Stimulated activated CD4-positive, alpha-beta T cell treated with anti-CD3 and anti-CD28 coated beads, Interleukin-15, amount 100 ng/mL, for 1 hour (primary cell): Measurements from ENCODE around the gene BCAS3.

Experiments used
- DNase-seq, 2 donors: peaks; one replicate each; pipeline ENCODE4 v3.0.0-alpha.2; 2020; ENCODE audit warnings: low read depth in 1 of 2, low spot score in 1 of 2

The BCAS3 gene

DNA sequence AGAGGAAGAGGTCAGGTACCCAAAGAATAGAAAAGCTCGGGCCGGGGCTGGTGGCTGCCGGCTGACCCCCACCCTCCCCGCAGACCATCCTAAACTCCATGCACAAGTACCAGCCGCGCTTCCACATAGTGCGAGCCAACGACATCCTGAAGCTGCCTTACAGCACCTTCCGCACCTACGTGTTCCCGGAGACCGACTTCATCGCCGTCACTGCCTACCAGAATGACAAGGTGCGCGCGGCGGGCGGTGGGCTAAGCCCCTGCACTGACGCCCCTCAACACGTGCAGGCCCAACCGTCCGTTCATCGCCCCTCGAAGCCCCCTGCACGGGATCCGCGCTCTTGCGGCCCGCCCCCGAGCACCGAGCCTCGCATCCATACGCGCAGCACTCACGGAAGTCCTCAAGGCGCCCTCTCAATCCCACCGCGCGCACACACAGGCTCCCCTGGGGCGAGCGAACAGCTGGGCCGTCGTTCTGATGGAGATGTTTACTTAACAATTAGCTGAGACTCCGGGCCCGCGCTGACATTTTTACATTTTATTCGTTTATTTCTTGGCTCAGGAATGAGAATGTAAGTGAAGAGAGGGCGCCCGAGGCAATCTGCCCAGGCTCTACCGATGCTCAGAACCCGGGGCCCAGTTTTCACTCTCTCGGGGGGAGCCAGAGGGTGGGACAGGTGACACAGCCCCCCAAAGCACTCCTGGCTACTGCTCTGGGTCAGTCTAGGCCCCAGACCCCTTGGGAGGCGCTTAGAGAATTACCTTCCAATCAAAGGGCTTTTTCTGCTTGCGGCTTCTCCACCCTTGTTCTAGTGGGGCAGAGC, 725.5 kb downstream of the BCAS3 start:
- no peak for DNase-seq

DNA sequence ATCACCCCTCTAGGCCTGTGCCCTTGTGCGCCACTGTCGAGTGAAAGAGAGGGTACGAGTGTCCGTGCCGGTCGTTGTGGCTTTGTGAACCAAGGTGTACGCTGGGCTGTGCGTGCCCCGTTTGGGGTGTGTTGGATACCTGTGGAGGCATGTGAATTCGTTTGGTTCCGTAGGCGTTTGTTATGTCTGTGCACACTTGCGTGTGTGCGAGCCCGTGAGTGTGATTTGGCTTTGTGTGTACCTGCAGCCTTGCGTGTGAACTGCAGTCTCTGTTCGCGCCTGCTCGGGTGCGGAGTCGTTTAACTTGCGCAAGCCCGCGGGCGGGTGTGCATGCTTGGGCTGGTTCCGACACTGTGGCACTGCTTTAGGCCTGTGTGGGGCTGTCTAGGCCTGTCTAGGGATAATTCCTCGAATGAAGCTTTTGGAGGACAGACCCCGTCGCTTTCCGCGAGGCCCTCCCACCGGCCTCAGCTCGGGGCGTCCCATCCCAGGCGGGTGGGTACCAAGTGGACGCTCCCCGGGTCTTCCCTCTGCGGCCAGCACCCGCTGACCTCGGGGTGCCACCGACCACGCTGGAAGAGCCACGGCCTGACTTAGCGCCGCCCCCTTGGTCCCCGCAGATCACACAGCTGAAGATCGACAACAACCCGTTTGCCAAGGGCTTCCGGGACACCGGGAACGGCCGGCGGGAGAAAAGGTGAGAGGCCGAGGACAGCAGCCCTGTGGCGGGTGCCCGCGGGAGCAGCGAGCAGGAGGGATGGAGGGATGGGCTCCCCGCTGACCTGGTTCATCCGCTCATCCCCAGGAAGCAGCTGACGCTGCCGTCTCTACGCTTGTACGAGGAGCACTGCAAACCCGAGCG, 726.4 kb downstream of the BCAS3 start:
- no peak for DNase-seq

DNA sequence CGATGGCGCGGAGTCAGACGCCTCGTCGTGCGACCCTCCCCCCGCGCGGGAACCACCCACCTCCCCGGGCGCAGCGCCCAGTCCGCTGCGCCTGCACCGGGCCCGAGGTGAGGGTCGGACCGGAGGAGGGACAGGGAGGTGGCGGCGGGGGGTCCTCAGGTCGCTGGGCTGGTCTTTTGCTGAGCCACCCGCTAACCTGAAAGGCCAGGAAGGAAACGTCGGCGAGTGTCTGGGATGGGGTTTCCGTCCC, 726.9 kb downstream of the BCAS3 start:
- no peak for DNase-seq

DNA sequence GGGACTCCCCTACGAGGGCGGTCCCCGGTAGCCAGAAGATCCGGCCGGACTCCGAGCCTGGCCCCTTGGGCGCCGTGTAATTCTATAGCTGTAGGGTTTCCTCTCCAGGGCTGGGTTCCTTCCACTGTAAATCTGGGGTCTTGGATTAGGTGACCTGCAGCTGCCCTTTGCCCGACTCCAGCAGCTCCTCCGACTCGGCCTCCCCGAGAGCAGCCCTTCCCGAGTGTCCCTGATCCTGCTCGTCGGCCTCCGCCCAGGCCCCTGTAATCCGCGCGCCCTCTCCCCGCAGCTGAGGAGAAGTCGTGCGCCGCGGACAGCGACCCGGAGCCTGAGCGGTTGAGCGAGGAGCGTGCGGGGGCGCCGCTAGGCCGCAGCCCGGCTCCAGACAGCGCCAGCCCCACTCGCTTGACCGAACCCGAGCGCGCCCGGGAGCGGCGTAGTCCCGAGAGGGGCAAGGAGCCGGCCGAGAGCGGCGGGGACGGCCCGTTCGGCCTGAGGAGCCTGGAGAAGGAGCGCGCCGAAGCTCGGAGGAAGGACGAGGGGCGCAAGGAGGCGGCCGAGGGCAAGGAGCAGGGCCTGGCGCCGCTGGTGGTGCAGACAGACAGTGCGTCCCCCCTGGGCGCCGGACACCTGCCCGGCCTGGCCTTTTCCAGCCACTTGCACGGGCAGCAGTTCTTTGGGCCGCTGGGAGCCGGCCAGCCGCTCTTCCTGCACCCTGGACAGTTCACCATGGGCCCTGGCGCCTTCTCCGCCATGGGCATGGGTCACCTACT, 727.4 kb downstream of the BCAS3 start:
- no peak for DNase-seq

DNA sequence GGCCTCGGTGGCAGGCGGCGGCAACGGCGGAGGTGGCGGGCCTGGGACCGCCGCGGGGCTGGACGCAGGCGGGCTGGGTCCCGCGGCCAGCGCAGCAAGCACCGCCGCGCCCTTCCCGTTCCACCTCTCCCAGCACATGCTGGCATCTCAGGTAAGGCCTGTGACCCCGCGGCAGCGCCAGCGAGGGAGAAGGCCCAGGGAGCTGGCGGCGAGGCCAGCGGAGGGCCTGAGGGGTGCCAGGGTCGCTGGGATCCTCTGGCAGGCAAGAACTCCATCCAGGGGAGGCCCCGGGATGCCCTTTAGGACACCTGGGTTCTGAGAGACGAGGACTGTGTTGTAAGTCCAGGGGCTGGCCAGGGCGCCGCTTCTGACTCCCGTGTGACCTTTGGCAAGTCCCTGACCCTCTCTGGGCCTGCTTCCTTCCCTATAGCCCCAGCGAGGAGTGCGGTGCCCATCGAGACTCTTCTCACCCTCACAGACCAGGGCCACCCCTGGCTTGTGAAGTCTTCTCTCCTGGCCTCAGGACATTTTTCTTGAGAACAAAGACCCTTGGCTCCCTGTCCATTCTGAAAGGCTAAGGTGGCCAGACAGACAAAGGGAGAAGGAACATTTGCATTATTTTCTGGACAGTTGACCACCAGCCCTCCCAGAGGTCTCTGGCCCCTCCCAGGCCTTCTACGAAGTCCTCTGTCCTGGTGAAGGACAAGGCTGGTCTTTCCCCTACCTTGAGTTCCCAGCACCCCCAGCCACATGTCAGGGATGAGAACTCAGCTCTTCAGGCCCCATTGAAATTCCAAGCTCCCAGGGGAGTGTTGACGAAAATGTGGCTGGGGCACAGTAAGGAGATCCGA, 728.3 kb downstream of the BCAS3 start:
- no peak for DNase-seq

DNA sequence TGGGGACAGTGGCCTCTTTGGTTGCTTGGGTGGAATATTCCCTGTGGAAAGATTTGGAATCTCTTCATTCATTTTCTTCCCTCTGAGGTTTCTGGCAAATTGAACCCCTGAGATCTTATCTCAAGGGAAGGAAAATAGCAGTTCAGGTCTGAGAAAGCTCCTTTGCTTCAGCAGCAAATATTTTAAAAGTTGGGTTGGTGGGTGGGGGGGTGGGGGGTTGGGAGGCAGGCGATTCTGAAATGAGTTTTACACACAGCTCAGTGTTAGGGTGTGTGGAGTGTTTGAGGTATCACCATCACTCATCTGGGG, 728.8 kb downstream of the BCAS3 start:
- no peak for DNase-seq

DNA sequence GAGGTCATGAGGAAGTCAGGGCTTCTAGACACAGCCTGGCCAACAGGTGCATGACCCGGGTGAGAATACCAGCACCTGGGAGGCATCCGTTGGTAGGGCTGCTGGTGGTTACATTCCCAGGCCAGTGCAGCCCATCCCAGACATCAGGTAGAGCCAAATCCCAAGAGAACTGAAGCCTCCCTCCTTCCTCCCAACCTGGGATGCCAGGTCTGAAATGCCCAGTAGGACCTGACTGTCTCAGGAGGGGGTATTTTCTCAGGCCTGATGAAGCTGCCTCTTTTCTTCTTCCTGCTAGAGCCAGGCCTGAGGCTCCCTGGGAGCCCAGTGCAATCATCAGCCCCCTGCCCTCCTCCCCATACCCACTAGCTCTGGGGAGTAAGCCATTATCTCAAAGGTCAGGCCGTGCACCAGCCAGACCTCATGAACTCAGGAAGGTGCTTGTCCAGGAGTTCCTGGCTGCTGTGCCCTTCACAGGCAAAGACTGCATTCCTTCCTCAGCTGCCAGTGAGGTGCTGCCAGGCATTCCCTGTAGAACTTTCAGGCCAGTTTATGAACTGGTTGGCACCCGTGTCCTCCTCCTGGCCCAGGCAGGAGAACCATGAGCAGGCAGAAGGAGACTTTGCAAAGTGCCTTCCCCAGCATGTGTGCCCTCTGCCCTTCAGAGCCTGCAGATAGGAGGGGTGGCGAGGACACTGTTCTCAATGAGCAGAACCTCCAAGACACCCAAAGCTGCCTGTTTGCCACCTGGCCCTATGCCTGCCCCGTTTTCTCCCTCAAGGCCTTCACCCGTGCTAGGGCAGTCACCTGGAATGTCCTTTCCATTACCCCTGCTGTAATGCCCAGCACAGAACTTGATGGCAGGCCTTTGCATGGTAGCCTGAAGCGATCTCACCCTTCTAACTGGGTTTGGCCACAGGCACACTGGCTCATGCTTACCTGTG, 729.6 kb downstream of the BCAS3 start:
- DNase-seq, result no peak

DNA sequence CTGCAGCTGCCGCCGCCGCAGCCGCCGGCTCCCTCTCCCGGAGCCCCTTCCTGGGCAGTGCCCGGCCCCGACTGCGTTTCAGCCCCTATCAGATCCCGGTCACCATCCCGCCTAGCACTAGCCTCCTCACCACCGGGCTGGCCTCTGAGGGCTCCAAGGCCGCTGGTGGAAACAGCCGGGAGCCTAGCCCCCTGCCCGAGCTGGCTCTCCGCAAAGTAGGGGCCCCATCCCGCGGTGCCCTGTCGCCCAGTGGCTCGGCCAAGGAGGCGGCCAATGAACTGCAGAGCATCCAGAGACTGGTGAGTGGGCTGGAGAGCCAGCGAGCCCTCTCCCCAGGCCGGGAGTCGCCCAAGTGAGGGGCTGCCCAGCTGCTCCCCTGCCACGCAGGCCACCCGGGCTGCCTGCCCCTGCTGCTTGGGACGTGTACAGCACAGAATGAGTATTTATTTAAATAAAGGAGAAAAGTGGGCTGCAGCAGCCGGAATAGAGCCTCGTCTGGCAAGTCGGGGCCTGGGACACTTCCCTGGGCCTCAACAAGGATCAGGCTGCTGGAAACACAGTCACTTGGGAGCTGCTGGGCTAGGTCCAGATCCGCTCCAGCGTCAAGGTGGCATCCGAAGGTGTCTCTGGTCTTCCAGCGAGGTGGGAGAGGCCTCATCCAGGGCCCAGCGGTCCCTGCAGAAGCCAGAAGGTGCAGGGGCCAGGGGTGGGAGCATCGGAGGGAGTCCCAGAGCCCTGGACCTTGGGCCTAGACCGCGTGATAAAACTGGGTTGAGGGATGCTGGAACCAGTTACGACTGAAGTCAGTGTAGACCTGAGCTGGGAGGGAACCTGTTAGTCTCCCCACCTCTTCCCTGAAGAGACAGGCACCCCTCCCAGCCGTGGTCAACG, 730.7 kb downstream of the BCAS3 start:
- DNase-seq, result no peak

DNA sequence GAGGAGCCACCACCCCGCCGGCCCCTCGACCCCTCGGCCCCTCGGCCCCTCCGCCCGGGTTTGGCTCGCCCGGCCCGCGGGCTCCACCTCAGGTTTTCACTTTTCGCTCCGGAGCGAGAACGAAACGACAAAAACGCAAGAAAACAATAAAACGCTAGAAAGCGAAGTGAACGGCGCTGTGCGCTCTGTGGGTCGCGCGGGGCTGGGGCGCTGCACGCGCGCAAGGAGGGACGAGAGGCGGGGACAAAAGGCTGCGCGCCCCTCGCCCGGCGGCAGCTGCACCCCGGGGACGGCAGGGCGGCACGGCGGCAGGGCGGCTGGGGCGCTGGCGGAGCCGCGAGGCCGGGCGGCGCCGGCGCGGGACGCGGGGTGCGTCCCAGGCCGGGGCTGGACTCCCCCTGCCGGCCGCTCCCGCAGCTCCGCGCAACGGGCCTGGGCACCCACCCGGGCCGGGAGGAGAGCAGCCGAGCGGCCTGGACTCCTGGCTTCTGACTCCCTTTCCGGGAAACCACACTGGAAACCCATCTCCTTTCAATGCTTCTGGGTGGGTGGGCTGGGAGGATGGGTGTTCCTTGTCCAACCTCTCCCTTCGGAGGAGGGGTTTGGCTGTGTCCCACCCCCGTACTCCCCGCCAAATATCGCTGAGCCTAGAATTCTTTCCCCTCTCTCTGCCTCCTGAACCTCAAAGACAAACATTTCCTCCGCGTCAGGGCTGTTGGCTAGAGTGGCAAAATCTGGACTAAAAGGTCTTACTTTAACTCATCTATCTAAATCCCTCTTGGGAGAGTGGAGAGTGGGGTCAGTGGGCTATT, 731.9 kb downstream of the BCAS3 start:
- no peak for DNase-seq

DNA sequence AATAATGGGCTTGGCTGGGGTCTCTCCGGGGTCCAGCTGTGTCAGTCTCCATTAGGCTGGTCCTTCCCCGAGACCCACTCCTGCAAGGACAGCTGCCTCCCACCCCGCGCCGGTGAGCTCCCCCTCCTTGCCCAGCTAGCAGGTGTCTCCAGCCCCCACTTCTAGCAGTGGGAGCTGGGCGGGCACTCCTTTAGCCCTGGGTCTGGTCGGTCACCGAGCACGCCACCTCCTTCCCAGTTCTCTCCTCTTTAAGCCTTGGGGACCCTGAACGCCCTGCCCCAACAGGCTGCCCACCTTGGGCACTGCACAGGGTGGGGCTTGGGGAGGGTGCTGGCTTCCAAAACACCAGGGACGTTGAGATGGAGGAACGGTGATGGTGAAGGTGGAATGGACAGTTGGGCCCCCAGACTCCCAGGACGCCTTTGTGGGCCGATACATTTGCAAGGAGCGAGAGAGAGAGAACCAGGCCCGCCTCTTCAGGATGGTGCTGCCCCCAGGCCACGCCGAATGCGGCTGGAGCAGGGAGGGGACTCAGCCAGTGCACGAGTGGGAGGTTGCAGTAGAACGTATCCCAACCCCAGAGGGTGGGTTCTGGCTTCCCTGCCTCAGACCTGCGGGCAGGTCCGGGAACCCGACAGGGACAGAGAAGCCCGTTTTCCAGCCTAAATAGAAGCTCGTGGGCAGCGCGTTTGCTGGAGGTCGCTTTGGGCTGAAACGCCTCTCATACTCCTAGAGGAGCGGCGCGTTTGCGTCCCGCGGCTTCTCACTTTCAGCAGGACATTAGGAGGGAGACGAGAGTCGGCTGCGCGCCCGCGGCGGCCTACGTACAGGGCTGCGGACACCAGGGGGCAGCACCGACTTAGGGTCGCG, 732.7 kb downstream of the BCAS3 start:
- DNase-seq, result peak; percentile 45 to 67

DNA sequence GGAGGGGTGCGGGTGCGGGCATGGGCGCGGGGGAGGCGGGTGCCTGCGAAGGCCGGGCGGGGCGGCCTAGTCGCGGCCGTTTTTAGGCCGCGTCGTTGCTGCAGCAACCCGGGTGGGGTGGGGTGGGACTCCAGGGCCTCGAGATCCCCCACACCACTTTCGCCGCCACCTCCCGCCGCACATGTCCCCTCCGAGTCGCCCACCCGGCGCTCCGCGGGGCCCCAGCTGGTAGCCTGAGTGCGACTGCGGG, 733.3 kb downstream of the BCAS3 start:
- DNase-seq, result no peak

DNA sequence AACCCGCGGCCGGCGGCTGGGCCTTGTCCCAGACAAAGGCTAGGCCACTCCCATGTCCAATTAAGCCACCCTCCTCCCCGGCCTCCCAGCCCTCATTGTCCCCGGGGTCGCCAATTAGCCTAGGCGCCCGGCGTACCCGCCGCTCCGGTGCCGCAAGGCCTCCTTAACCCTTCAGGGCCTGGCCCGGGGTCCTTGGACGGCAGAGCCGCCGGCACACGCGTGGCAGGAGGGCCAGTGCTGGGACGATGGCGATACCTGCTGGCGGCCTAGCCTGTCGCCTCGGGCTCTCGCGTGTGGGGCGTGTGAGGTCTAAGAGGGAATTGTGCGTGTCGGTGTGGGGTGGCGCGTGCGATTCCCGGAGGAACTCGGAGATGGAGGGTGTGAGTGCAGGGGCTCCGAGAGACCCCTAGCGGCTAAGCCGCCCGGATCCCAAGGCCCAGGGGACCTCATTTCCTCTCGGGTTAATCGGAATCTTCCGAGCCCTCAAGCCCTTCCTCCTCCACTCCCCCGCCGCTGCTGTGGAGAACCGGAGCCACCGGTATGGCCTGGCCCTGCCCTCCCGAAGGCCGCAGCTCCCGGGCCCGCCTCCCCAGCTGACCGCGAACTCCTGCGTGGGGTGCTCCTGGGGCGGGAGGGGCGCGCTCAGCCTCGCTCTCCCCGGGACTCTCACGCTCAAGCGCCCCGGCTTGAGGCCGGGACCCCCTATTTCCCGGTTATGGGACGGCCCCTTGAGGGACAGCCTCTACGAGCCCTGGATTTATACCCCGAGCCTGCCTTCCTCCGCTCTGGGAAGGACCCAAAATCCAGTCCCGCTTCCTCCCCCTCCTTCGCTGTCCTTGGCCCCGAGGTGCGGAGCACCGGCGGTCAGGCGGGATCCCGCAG, 733.9 kb downstream of the BCAS3 start:
- no peak for DNase-seq

DNA sequence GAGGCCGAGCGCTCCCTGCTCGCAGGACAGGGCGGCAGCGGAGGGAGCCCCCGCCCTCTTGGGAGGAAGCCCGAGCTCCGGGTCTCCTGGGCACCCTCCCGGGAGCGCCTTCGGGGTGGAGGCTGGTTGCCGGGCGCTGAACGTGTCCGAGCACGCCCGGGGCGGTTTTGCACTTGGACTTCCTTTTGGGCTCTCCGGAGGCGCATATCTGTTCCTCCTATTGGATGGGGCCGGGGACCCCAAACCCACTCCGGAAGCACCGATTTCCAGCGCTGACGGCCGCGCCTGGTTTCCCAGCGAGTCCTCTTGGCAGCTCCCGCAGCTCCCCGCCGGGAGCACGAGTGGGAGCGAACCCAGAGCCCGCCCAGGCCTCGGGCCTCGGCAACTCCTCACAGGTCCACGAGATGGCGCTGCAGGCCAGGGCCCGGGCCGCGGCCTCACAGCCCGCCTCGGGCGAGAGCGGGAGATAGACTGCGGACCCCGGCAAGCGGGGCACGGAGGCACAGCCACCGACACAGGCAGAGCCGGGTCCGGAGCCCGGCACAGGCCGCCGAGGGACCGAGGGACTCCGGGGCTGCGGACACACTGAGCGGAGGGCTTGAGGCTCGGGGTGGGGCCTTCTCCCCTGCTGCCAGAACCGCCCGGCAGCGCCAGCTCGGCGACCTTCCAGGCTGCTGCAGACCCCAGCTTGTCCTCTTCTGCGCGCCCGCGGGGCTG, 734.6 kb downstream of the BCAS3 start:
- DNase-seq, result peak; percentile 54 to 68

DNA sequence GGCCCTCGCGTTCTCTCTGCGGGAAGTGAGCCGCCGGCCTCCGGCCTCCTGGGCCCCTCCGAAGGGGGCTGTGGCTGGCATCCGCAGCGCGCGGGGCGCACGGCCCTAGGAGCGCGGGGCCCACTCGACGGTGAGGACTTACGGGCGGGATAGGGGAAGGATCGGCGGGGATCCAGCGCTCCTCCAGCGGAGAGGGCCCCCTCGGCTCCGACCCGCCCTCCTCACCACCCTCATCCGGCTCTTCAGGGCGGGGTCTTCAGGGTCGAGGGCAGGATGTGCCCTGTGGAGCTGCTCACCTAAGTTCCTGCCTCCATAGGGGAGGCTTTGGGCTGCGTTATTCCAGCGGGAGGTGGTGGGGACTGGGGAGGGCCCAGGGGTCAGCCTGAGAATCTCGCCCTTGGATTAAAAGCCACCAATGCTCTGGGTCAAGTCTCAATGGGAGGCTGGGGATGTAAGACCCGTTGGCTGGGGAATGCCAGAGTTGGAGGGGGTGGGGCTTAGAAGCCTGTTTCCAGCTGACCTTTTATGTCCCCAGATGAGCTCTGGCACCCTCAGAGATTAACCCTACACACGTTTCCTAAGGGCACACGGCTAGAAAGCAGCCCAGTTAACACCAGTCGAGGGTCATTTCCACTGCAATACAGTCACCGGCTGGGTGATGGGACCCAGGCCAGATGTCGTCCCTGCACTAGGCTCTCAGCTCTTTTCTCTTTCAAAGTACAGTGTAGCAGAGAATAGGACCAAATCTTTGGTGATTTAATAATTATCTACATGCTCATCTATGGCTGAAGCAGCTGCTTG, 735.4 kb downstream of the BCAS3 start:
- no peak for DNase-seq

DNA sequence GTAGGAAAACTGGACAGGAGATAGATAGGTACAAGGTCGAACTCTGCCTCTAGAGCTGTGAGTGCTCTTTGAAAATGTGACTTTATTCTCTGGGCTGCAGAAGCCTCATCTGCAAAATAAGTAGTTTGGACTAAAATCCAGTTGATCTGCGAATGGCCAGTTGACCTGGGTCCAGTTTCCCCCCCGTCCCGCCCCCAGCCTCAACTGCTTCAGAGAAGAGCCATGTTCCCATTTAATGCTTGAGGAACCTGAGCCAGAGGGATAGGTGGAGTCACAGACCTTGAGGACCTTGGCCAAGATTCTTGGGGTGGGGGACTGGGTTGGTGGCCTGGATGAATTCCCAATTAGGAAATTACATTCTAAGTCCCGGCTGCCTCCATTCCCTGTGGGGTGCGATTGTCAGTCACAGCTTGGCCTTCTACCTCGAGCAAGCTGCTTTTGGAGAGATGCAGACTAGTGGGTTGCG, 736.0 kb downstream of the BCAS3 start:
- no peak for DNase-seq
